ENCODE measurements around the gene METTL3.

DNA sequence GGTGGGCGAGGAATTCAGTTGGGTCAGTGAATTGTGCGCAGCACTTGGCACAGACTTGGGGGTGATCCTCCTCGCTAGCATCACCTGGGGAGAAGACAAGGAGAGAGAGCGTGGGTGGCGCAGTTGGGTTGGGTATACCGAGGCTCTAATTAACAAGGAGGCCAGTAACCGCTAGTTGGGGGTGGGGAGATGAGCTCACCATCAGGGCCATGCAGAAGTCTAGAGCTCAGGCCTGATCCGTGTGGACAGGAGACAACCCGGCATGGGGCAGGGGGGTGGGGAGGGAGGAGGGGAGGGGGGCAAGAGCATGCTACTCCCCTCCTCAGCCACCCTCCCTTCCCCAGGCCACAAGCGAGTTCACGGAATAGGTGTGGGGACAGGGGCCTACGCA, 14.4 kb upstream of the METTL3 start:
- TF ChIP-seq, protein P1, sequence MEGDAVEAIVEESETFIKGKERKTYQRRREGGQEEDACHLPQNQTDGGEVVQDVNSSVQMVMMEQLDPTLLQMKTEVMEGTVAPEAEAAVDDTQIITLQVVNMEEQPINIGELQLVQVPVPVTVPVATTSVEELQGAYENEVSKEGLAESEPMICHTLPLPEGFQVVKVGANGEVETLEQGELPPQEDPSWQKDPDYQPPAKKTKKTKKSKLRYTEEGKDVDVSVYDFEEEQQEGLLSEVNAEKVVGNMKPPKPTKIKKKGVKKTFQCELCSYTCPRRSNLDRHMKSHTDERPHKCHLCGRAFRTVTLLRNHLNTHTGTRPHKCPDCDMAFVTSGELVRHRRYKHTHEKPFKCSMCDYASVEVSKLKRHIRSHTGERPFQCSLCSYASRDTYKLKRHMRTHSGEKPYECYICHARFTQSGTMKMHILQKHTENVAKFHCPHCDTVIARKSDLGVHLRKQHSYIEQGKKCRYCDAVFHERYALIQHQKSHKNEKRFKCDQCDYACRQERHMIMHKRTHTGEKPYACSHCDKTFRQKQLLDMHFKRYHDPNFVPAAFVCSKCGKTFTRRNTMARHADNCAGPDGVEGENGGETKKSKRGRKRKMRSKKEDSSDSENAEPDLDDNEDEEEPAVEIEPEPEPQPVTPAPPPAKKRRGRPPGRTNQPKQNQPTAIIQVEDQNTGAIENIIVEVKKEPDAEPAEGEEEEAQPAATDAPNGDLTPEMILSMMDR (IDR thresholded peaks at IDR 0.05; ENCODE audit: insufficient read depth, low read length, poor library complexity, severe bottlenecking): no peak
- no peak for TF ChIP-seq EZH2phosphoT487 (conservative IDR thresholded peaks at IDR 0.05; ENCODE audit: low read length)
